Pancreas (tissue), 10 donors: ENCODE data around the gene IGDCC3. TPM values are rescaled to one million over a fixed set of nuclear protein-coding genes. Genes with fewer than 3 reads are reported as not detected.

Experiments used
- ATAC-seq, 4 donors: fragments of 200-7000 bp; cut with Tn5 transposase; one replicate each; pipeline versions ENCODE4 v1.8.0 to v1.9.1; 2020; ENCODE audit warnings: mild to moderate bottlenecking in 4 of 4, moderate library complexity in 4 of 4
- DNase-seq, 6 donors: peaks; one replicate each; pipeline ENCODE4 v3.0.0-alpha.2; 2020
- FAIRE-seq: peaks from 2 replicates; lab custom pipeline; 2012; peaks lifted over from hg19 to GRCh38; lab: Jason Lieb, UNC
- H3K27ac ChIP-seq, 4 donors: fragments of 200-600 bp; sonication (generic); 1 replicate in 3 of 4; 2 replicates in 1 of 4; pipeline versions ENCODE4 v1.5.0 to v1.8.0; 2020
- H3K27me3 ChIP-seq, 4 donors: fragments of 200-600 bp; one replicate each; pipeline ENCODE4 v1.8.0; 2021
- H3K36me3 ChIP-seq, 3 donors: fragments of 200-600 bp; sonication (generic) in 1 of 3; one replicate each; pipeline versions ENCODE4 v1.5.0 to v1.8.0; 2020 to 2021
- H3K4me1 ChIP-seq, 3 donors: fragments of 200-600 bp; one replicate each; pipeline ENCODE4 v1.8.0; 2021
- H3K4me3 ChIP-seq, 4 donors: fragments of 200-600 bp; sonication (generic) in 2 of 4; one replicate each; pipeline versions ENCODE4 v1.5.0 to v1.8.0; 2020 to 2021
- H3K9me3 ChIP-seq, 4 donors: fragments of 200-600 bp; one replicate each; pipeline ENCODE4 v1.8.0; 2021
- CTCF ChIP-seq, 4 donors: fragments of 200-600 bp; sonication (generic) in 3 of 4; IDR thresholded peaks; one replicate each; pipeline versions ENCODE4 v1.5.0 to v1.8.0; 2021; ENCODE audit warnings: antibody characterized with exemption in 4 of 4
- WGBS, 2 donors: extraction: QIAGEN DNeasy Blood & Tissue Kit; methylation state at CpG; one replicate each; pipeline ENCODE4 v1.1.7; 2013; 5-methylcytosine and 5-hydroxymethylcytosine counted together
- intact Hi-C, 3 donors: fragments of 100-400 bp; cut with DNase I; formaldehyde crosslinking; loops; one replicate each; pipeline versions ENCODE4 v1.11.1 to v1.14.2; 2022
- polyA plus RNA-seq, 2 donors: library from polyadenylated mRNA; stranded (reverse); fragments of 200-250 nt; gene quantifications; one replicate each; pipeline ENCODE4 v1.2.3, GENCODE V29; 2013
- total RNA-seq, 6 donors: library from RNA; stranded (reverse); fragmentation: NEBNext Ultra II Directional in 4 of 6; extraction: Animal tissue kit (Norgen Biotek cat#: 25700) in 4 of 6; gene quantifications; one replicate each; pipeline versions ENCODE4 v1.2.1 to v1.2.4, GENCODE V29; 2021 to 2023
- donor health status: healthy with polysubstance abuse.
- donor health status: DM: no; HTN: no; CAD: no; lungs with moderate emphysema.
- donor health status: DM: no; HTN: no; CAD: no.
- donor health status: control.
- donor health status: control.
- donor health status: Bipolar disorder and iron deficiency.
- donor health status: DM: yes; HTN: yes; CAD: no.
- donor health status: DM: no; HTN: no; CAD: no.
- donor health status: DM: no; HTN: no; CAD: no.
- donor health status: DM: yes; HTN: yes; CAD: no.

Gene IGDCC3
- total RNA-seq (under 1 TPM in 1 of 6 donors, not detected in 5; 0.32 TPM), polyA plus RNA-seq (not detected)

- no peaks in the 10 kb centered on the region for H3K9me3 ChIP-seq
- 0 to 1% methylated on average over 22 to 42 of the region's 42 CpGs for WGBS, 2 donors
- intact Hi-C loops, result no loop called here
- peak within 1 kb of the TSS; percentile 23 to 60 (median 35) for H3K4me3 ChIP-seq
- TF ChIP-seq CTCF (IDR thresholded peaks at IDR 0.05), result no peak
- DNase-seq (no peak), FAIRE-seq (no peak), ATAC-seq (peak in 2 of 4 donors; percentile 24 to 26)
- peaks cover 0 to 14% (median 2%) of the 10 kb centered on the region in 4 donors for H3K27me3 ChIP-seq
- no peaks in the 10 kb centered on the region for H3K36me3 ChIP-seq
- H3K4me1 ChIP-seq, result no peaks in the 10 kb centered on the region
- H3K27ac ChIP-seq, result no peak within 1 kb of the TSS
These were observed at the start of gene IGDCC3 for GRCh38 chr15:65377976-65378366. IGDCC3 (minus strand) TSS chr15:65378002; CDS start chr15:65377788, 214 bp downstream.

GRCh38 chr15:65426216-65426853, 48.5 kb upstream of the IGDCC3 start:
- ATAC-seq (no peak), FAIRE-seq (no peak), DNase-seq (no peak)
- WGBS, 2 donors, result 72 to 73% methylated on average over 2 of the region's 2 CpGs
- intact Hi-C loops, result no loop called here
- no peaks in the 10 kb centered on the region for H3K4me1 ChIP-seq
- no peak overlapping the region for H3K4me3 ChIP-seq
- H3K36me3 ChIP-seq, result no peaks in the 10 kb centered on the region
- no peaks in the 10 kb centered on the region for H3K9me3 ChIP-seq
- H3K27ac ChIP-seq, result no peak overlapping the region
- no peaks in the 10 kb centered on the region for H3K27me3 ChIP-seq
- TF ChIP-seq CTCF (IDR thresholded peaks at IDR 0.05), result no peak

GRCh38 chr15:65424683-65425082, 46.9 kb upstream of the IGDCC3 start:
- intact Hi-C loops, result no loop called here
- H3K27ac ChIP-seq, result no peak overlapping the region
- H3K4me3 ChIP-seq, result no peak overlapping the region
- DNase-seq (no peak), ATAC-seq (no peak), FAIRE-seq (no peak)
- no peaks in the 10 kb centered on the region for H3K9me3 ChIP-seq
- H3K27me3 ChIP-seq, result no peaks in the 10 kb centered on the region
- 83 to 88% methylated on average over 5 of the region's 5 CpGs for WGBS, 2 donors
- H3K4me1 ChIP-seq, result peaks cover 0 to 6% (median 0%) of the 10 kb centered on the region in 3 donors
- TF ChIP-seq CTCF (IDR thresholded peaks at IDR 0.05), result no peak
- H3K36me3 ChIP-seq, result no peaks in the 10 kb centered on the region

- WGBS, 2 donors, result 86 to 88% methylated on average over 9 of the region's 9 CpGs
- intact Hi-C loops, result no loop called here
- no peak for DNase-seq
- no peak for ATAC-seq
- Histone ChIP-seq H3K4me1 (peaks cover 0 to 6% (median 0%) of the 10 kb centered on the region in 3 donors), H3K27ac (no peak overlapping the region), H3K9me3 (no peaks in the 10 kb centered on the region), H3K36me3 (no peaks in the 10 kb centered on the region), H3K4me3 (no peak overlapping the region), H3K27me3 (no peaks in the 10 kb centered on the region)
- FAIRE-seq, result no peak
- no peak for TF ChIP-seq CTCF (IDR thresholded peaks at IDR 0.05)
These were observed 46.3 kb upstream of the IGDCC3 start for GRCh38 chr15:65423976-65424679.
